ENCODE data around the gene LARP4B. TPM values are rescaled to one million over a fixed set of nuclear protein-coding genes. Genes with fewer than 3 reads are reported as not detected.

LARP4B gene
- total RNA-seq, 4 donors from 2014 or later: 17.4 to 76.8 (median 32.2) TPM

- H3K36me3 ChIP-seq: no peaks in the 10 kb centered on the region
- H3K9me3 ChIP-seq: no peaks in the 10 kb centered on the region
- no peaks in the 10 kb centered on the region for H3K27me3 ChIP-seq
- DNase-seq: peak; percentile 18 to 20
- H3K27ac ChIP-seq: peak overlapping the region; percentile 95 to 98
- no peak for TF ChIP-seq POLR2A (IDR thresholded peaks at IDR 0.05)
- TF ChIP-seq CTCF (IDR thresholded peaks at IDR 0.05): no peak
- intact Hi-C loops (cut with DNase I; ENCODE audit: low total_unique reads): no loop called here
- H3K4me3 ChIP-seq: peak overlapping the region; percentile 93 to 95
- peaks cover 3 to 9% of the 10 kb centered on the region in 2 donors for H3K4me1 ChIP-seq
Measured at GRCh38 chr10:932589-932988, 1.1 kb upstream of the LARP4B start.

GRCh38 chr10:930625-931325 is 730 bp downstream of the LARP4B start:
- Histone ChIP-seq H3K4me1 (peaks cover 9% of the 10 kb centered on the region in 2 donors), H3K27ac (peak overlapping the region; percentile 92 to 94), H3K4me3 (peak overlapping the region; percentile 68 to 97), H3K9me3 (no peaks in the 10 kb centered on the region), H3K36me3 (no peaks in the 10 kb centered on the region), H3K27me3 (no peaks in the 10 kb centered on the region)
- peak in 1 of 2 donors; percentile 28 for DNase-seq
- TF ChIP-seq POLR2A (IDR thresholded peaks at IDR 0.05) (no peak), CTCF (IDR thresholded peaks at IDR 0.05) (no peak)
- intact Hi-C loops (cut with DNase I; ENCODE audit: low total_unique reads): no loop called here

GRCh38 chr10:929960-930624 is 1.4 kb downstream of the LARP4B start:
- H3K4me3 ChIP-seq: peak overlapping the region; percentile 68 to 97
- H3K27ac ChIP-seq: peak overlapping the region in 1 of 2 donors; percentile 92
- H3K4me1 ChIP-seq: peaks cover 9 to 10% of the 10 kb centered on the region in 2 donors
- TF ChIP-seq POLR2A (IDR thresholded peaks at IDR 0.05) (no peak), CTCF (IDR thresholded peaks at IDR 0.05) (no peak)
- no peaks in the 10 kb centered on the region for H3K27me3 ChIP-seq
- H3K9me3 ChIP-seq: no peaks in the 10 kb centered on the region
- DNase-seq: no peak
- no peaks in the 10 kb centered on the region for H3K36me3 ChIP-seq
- intact Hi-C loops (cut with DNase I; ENCODE audit: low total_unique reads): no loop called here

GRCh38 chr10:927131-927530 is 4.4 kb downstream of the LARP4B start:
- no peak overlapping the region for H3K4me3 ChIP-seq
- no peaks in the 10 kb centered on the region for H3K36me3 ChIP-seq
- peaks cover 9 to 16% of the 10 kb centered on the region in 2 donors for H3K4me1 ChIP-seq
- H3K27me3 ChIP-seq: no peaks in the 10 kb centered on the region
- intact Hi-C loops (cut with DNase I; ENCODE audit: low total_unique reads): no loop called here
- no peak for TF ChIP-seq CTCF (IDR thresholded peaks at IDR 0.05)
- TF ChIP-seq POLR2A (IDR thresholded peaks at IDR 0.05): no peak
- DNase-seq: no peak
- no peaks in the 10 kb centered on the region for H3K9me3 ChIP-seq
- no peak overlapping the region for H3K27ac ChIP-seq

GRCh38 chr10:926075-926698 is 5.3 kb downstream of the LARP4B start:
- intact Hi-C loops (cut with DNase I; ENCODE audit: low total_unique reads): no loop called here
- Histone ChIP-seq H3K27me3 (no peaks in the 10 kb centered on the region), H3K36me3 (no peaks in the 10 kb centered on the region)

More at GRCh38 chr10:926075-926698, 5.3 kb downstream of the LARP4B start:
- no peak for DNase-seq
- peaks cover 9 to 16% of the 10 kb centered on the region in 2 donors for H3K4me1 ChIP-seq
- no peak overlapping the region for H3K27ac ChIP-seq
- no peak for TF ChIP-seq CTCF (IDR thresholded peaks at IDR 0.05)
- TF ChIP-seq POLR2A (IDR thresholded peaks at IDR 0.05): no peak
- no peaks in the 10 kb centered on the region for H3K9me3 ChIP-seq
- no peak overlapping the region for H3K4me3 ChIP-seq

Measured in uterus (tissue), 4 donors.